ENCODE data around the gene AIMP1. TPM values are rescaled to one million over a fixed set of nuclear protein-coding genes. Genes with fewer than 3 reads are reported as not detected.
"Not testable (repeated sequence)": the region's sequence is repeated elsewhere in the genome, so short reads cannot be mapped to it uniquely, and the experiment has no call there.

The AIMP1 gene
- total RNA-seq, 1 experiment from 2014 or later: 25.6 TPM

DNA sequence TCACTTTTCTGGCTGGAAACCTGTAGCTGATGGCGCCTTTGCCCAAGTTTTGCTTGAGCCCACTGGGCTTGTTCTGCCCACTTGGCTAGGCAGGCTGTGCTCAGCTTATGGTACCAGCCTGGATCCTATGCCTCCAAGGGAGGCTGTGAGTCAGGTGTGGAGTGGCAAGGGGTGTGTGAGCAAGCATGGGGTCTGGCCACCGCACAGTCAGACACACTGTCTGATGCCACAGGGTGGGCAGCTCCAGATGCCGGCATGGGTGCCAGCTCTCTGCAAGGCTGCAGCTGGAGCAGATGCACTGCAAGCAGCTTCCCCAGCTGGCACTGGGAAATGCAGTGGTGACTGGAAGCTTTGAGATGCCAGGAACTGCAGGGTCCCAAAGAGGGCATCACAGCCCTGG, 68.5 kb downstream of the AIMP1 start:
- H3K36me3 ChIP-seq (replicated peaks; ENCODE audit: control insufficient read depth, insufficient read depth, low read length): no peaks in the 10 kb centered on the region
- no peak for DNase-seq
- H3K27me3 ChIP-seq (ENCODE audit: control insufficient read depth, insufficient read depth, low read length): no peaks in the 10 kb centered on the region
- H3K4me3 ChIP-seq (ENCODE audit: insufficient read depth, low read depth, low read length): no peak overlapping the region

- H3K27me3 ChIP-seq (ENCODE audit: control insufficient read depth, insufficient read depth, low read length): no peaks in the 10 kb centered on the region
- DNase-seq: no peak
- H3K4me3 ChIP-seq (ENCODE audit: insufficient read depth, low read depth, low read length): no peak overlapping the region
- no peaks in the 10 kb centered on the region for H3K36me3 ChIP-seq (replicated peaks; ENCODE audit: control insufficient read depth, insufficient read depth, low read length)
These were observed 69.6 kb downstream of the AIMP1 start for GRCh38 chr4:106385853-106386393.

DNA sequence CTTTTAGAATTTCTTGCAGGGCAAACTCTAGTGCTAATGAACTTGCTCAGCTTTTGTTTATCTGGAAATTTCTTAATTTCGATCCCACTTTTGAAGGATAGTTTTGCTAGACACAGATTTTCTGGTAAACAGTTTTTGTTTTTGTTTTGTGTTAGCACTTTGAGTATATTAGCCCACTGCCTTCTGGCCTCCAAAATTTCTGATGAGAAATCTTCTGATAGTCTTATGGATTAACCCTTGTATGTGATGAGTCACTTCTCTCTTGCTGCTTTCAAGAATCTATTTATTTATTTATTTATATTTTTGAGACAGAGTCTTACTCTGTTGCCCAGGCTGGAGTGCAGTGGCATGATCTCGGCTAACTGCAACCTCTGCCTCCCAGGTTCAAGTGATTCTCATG, 79.2 kb downstream of the AIMP1 start:
- no peaks in the 10 kb centered on the region for H3K27me3 ChIP-seq (ENCODE audit: control insufficient read depth, insufficient read depth, low read length)
- no peak overlapping the region for H3K4me3 ChIP-seq (ENCODE audit: insufficient read depth, low read depth, low read length)
- DNase-seq: no peak
- H3K36me3 ChIP-seq (replicated peaks; ENCODE audit: control insufficient read depth, insufficient read depth, low read length): no peaks in the 10 kb centered on the region

GRCh38 chr4:106398898-106399297, 82.5 kb downstream of the AIMP1 start:
- not testable (repeated sequence) for H3K4me3 ChIP-seq (ENCODE audit: insufficient read depth, low read depth, low read length); DNase-seq; H3K36me3 ChIP-seq (replicated peaks; ENCODE audit: control insufficient read depth, insufficient read depth, low read length); H3K27me3 ChIP-seq (ENCODE audit: control insufficient read depth, insufficient read depth, low read length)

Other genes with a start within 250 kb of the AIMP1 start
- gene TBCK, start 341 bp upstream of the AIMP1 start, total RNA-seq (2014; rRNA removed; shearing (Covaris generic)): 23.9 and 33.8 TPM in 2 replicates
- gene GIMD1, start 52.2 kb downstream of the AIMP1 start, total RNA-seq (2014; rRNA removed; shearing (Covaris generic)): not detected in 2 replicates